BE2C (cell line): ENCODE results near the gene ARHGAP21.

Experiments used
- DNase-seq: peaks from one replicate; pipeline ENCODE4 v3.0.0-alpha.2; 2020
- H3K27me3 ChIP-seq: fragments of 250-450 bp; sonication (Bioruptor Pico); 2 replicates; pipeline ENCODE4 v1.5.1; 2020; ENCODE audit warnings: mild to moderate bottlenecking
- H3K36me3 ChIP-seq: fragments of 250-450 bp; sonication (Bioruptor Pico); 2 replicates; pipeline ENCODE4 v1.5.1; 2020; ENCODE audit warnings: mild to moderate bottlenecking
- H3K4me1 ChIP-seq: fragments of 250-450 bp; sonication (Bioruptor Pico); 2 replicates; pipeline ENCODE4 v1.5.1; 2020
- H3K4me3 ChIP-seq: 2 replicates; pipeline ENCODE4 v1.5.1; 2011; ENCODE audit warnings: low read depth, low read length
- H3K9me3 ChIP-seq: fragments of 250-450 bp; sonication (Bioruptor Pico); 2 replicates; pipeline ENCODE4 v1.5.1; 2020
- CTCF ChIP-seq: IDR thresholded peaks from 2 replicates; pipeline ENCODE4 v1.5.1; 2012; ENCODE audit warnings: mild to moderate bottlenecking, low read depth, low read length

Gene ARHGAP21

GRCh38 chr10:24683554-24683953 lies 40.1 kb downstream of the ARHGAP21 start:
- no peak for TF ChIP-seq CTCF
- H3K4me3 ChIP-seq = no peak overlapping the region
- DNase-seq = no peak

GRCh38 chr10:24681572-24682088 lies 42.1 kb downstream of the ARHGAP21 start:
- H3K27me3 ChIP-seq = no peaks in the 10 kb centered on the region
- no peaks in the 10 kb centered on the region for H3K36me3 ChIP-seq
- no peak for TF ChIP-seq CTCF
- no peaks in the 10 kb centered on the region for H3K4me1 ChIP-seq
- H3K9me3 ChIP-seq = no peaks in the 10 kb centered on the region
- no peak overlapping the region for H3K4me3 ChIP-seq
- no peak for DNase-seq

More at GRCh38 chr10:24683554-24683953, 40.1 kb downstream of the ARHGAP21 start:
- Histone ChIP-seq H3K36me3 (no peaks in the 10 kb centered on the region), H3K4me1 (no peaks in the 10 kb centered on the region), H3K9me3 (no peaks in the 10 kb centered on the region), H3K27me3 (no peaks in the 10 kb centered on the region)

- H3K9me3 ChIP-seq = no peaks in the 10 kb centered on the region
- no peaks in the 10 kb centered on the region for H3K36me3 ChIP-seq
- H3K27me3 ChIP-seq = no peaks in the 10 kb centered on the region
- H3K4me1 ChIP-seq = no peaks in the 10 kb centered on the region
- no peak for DNase-seq
- no peak for TF ChIP-seq CTCF
- no peak overlapping the region for H3K4me3 ChIP-seq
Observed at GRCh38 chr10:24680647-24681524, 42.8 kb downstream of the ARHGAP21 start.

- no peaks in the 10 kb centered on the region for H3K4me1 ChIP-seq
- H3K36me3 ChIP-seq = no peaks in the 10 kb centered on the region
- DNase-seq = no peak
- TF ChIP-seq CTCF = no peak
- H3K27me3 ChIP-seq = no peaks in the 10 kb centered on the region
- H3K9me3 ChIP-seq = no peaks in the 10 kb centered on the region
- no peak overlapping the region for H3K4me3 ChIP-seq
Observed at GRCh38 chr10:24678757-24679156, 44.9 kb downstream of the ARHGAP21 start.

- no peaks in the 10 kb centered on the region for H3K9me3 ChIP-seq
- H3K4me1 ChIP-seq = no peaks in the 10 kb centered on the region
- H3K36me3 ChIP-seq = no peaks in the 10 kb centered on the region
- DNase-seq = no peak
- no peak overlapping the region for H3K4me3 ChIP-seq
- no peaks in the 10 kb centered on the region for H3K27me3 ChIP-seq
- no peak for TF ChIP-seq CTCF
Observed at GRCh38 chr10:24674892-24675632, 48.6 kb downstream of the ARHGAP21 start.
